ENCODE measurements around the gene SGTA.

SGTA gene

DNA sequence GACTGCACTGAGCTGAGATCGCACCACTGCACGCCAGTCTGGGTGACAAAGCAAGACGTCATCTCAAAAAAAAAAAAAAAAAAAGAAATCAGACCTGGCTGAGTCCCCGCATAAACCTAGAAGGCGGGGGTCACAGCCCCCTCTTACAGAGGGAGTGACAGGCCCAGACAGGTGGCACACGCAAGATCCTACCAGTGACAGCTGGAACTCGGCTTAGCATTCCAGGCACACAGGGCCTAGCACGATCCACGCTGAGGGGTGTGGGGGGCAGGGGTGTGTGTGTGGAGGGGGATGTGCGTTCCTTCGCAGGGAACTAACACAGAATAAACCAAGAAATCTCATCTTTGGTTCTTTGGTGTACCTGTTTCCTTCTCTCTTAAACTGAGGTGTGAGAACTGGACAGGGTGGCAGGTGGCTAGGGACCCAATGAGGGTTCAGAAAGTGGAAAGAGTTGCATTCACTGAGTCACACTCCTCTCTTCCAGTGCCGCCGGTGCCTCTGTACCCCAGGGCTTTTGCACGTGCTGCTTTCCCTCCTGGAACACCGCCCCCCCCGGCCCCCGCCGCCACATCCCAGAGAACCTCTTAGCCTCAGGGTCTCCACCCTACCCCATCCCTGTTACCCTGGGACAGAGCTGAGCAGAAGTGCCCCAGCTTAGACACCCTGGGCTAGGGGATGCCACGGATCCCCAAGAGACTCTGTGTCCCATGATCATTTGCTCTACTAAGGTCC, 5.0 kb downstream of the SGTA start:
- in situ Hi-C loops (cut with MboI; ENCODE audit: low sequenced_read_pairs, unreplicated experiment) = no loop called here
- no peak for DNase-seq (ENCODE audit: low spot score)
- TF ChIP-seq, protein P1, sequence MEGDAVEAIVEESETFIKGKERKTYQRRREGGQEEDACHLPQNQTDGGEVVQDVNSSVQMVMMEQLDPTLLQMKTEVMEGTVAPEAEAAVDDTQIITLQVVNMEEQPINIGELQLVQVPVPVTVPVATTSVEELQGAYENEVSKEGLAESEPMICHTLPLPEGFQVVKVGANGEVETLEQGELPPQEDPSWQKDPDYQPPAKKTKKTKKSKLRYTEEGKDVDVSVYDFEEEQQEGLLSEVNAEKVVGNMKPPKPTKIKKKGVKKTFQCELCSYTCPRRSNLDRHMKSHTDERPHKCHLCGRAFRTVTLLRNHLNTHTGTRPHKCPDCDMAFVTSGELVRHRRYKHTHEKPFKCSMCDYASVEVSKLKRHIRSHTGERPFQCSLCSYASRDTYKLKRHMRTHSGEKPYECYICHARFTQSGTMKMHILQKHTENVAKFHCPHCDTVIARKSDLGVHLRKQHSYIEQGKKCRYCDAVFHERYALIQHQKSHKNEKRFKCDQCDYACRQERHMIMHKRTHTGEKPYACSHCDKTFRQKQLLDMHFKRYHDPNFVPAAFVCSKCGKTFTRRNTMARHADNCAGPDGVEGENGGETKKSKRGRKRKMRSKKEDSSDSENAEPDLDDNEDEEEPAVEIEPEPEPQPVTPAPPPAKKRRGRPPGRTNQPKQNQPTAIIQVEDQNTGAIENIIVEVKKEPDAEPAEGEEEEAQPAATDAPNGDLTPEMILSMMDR (IDR thresholded peaks at IDR 0.05; ENCODE audit: borderline replicate concordance, control extremely low read depth, extremely low read depth, insufficient read depth, missing control alignments) = no peak

DNA sequence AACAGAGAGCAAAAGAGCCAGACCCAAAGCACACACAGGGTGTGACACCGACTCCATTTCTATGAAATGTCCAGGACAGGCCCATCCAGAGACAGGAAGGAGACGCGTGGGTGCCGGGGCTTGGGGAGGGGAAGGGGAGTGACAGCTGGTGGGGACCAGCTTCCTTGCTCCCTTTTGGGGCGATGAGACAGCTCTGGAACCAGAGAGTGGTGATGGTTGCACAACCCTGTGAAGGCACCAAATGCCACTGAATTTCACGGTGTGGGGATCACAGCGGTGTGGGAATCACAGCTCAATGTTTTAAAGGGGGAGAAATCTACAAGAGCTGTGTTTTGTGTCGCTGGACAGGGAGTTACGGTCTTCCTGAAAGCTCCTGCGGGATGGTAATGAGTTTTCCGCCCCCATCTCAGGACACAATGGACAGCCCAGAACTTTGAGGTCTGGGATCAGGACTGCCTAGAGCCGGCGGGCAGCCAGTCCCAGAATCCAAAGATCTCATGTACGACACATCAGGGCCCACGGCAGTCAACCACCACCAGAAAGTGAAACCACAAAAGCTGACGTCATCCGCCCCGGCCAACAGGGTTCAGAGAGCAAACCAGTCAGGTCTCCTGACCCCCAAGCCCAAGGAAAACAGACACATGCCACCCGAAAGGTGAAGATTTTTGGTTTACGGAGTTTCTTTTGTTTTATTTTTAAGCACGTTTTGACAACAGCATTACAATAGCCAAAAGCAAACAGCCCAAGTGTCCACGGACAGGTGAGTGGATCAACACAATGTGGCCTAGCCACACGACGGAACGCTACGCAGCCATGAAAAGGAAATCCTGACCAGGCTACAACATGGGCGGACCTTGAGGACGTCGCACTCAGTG, 7.3 kb downstream of the SGTA start:
- peak; percentile 82 for DNase-seq (ENCODE audit: low spot score)
- in situ Hi-C loops (cut with MboI; ENCODE audit: low sequenced_read_pairs, unreplicated experiment) = no loop called here

DNA sequence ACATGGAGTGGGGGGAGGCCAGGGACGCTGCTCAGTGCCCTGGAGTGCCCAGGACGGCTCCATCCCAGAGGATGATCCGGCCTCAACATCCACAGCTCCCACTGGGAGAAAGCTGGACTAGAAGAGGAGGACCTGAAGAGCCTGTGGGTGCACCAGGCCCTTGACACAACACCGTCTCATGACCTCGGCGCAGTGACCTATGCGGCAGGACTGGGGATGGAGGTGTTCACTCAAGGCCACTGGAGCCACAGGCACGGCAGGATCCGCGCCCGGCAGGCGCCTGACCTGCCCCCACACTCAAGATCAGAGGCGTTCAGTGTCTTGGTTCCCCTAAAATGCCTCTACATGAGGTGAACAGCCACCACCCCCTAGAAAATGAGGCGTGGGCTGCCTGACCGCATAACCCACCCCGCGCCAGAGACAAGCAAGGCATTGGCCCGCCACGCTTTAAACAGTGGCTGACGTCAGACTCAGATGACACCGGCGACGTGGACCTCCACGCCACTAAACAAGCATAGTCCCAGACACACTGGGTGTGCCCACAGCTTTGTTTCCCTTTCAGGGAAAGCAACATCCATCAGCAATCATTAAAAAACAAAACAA, 8.0 kb downstream of the SGTA start:
- TF ChIP-seq, protein P1 (IDR thresholded peaks at IDR 0.05; ENCODE audit: borderline replicate concordance, control extremely low read depth, extremely low read depth, insufficient read depth, missing control alignments) = no peak
- in situ Hi-C loops (cut with MboI; ENCODE audit: low sequenced_read_pairs, unreplicated experiment) = no loop called here
- DNase-seq (ENCODE audit: low spot score) = no peak

More for the DNA sequence above, 7.3 kb downstream of the SGTA start:
- TF ChIP-seq, protein P1 (IDR thresholded peaks at IDR 0.05; ENCODE audit: borderline replicate concordance, control extremely low read depth, extremely low read depth, insufficient read depth, missing control alignments) = no peak

DNA sequence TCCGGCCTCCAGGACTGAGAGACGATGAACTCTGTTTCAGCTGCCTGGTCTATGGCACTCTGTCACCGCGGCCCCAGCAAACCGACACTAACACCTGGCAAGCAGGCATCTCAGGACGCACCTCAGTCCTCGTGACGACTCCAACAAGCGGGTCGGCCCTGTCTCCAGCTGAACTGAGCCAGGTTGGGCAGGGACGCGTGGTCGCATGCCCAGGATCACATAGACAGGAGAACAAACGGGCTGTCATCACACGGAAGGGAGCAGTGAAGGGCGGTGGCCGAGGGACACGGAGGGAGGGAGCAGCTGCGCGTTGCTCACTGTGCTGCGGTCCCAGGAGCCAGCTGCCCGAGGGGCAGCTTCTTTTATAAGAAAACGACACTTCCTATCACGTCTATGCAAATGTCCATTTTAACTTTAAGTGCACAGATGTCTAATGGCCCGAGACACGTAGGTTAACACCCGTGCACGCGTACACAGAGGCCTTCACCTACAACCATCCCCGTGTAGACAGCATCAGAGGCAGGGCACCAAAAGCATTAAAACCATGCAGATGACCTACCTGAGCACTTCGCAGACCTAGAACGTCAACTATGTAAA, 8.9 kb downstream of the SGTA start:
- in situ Hi-C loops (cut with MboI; ENCODE audit: low sequenced_read_pairs, unreplicated experiment) = no loop called here
- no peak for DNase-seq (ENCODE audit: low spot score)
- TF ChIP-seq, protein P1 (IDR thresholded peaks at IDR 0.05; ENCODE audit: borderline replicate concordance, control extremely low read depth, extremely low read depth, insufficient read depth, missing control alignments) = no peak

DNA sequence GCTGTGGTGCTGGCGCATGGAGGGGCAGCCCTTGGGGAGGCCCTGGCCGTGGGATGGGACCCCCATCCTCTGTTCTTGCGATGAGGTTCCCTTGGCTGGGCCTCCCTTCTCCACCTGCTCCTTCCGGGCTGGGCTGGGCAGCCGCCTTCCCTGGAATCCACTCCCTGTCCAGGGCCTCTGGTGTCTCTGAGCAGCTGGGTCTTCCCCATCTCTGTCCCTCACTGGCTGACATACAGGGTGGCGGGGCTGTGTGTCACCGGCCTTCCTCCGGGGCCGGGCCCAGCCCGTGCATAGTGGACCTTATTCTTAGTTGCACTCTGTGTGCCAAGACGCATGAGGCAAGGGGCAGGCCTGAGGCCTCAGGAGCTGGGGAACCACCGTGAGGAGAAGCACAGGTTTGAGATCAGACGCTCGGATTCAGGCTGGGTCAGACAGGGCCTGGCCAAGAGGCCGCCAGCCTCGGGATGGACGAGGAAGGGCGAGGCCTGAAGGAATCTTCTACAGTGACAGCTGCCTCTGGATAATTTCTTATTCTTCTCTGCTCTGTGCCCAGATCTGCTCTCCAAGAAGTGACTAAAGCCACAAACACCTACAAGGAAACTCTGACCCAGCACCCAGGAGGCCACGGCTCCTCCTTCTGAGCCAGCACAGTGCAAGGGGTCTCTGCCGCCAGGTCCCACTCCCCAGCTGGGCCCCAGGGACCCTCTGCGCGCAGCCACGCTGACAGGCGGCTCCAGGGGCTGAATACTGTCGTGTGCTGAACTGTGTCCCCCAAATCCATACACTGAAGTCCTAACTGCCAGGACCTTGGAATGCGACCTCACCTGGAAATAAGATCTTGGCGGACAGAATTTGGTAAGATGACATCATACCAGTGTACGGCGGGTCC, 11.0 kb downstream of the SGTA start:
- TF ChIP-seq, protein P1 (IDR thresholded peaks at IDR 0.05; ENCODE audit: borderline replicate concordance, control extremely low read depth, extremely low read depth, insufficient read depth, missing control alignments) = no peak
- in situ Hi-C loops (cut with MboI; ENCODE audit: low sequenced_read_pairs, unreplicated experiment) = no loop called here
- DNase-seq (ENCODE audit: low spot score) = no peak

Data from GM13976 (cell line).